ENCODE measurements around the gene TPSG1. TPM values are rescaled to one million over a fixed set of nuclear protein-coding genes. Genes with fewer than 3 reads are reported as not detected.
"Not testable (repeated sequence)": the region's sequence is repeated elsewhere in the genome, so short reads cannot be mapped to it uniquely, and the experiment has no call there.

TPSG1 gene
- total RNA-seq, 2 donors from 2014 or later: 0.54 TPM; not detected in 1

- not testable (repeated sequence) for H3K9me3 ChIP-seq; H3K4me3 ChIP-seq; H3K27ac ChIP-seq; H3K27me3 ChIP-seq (replicated peaks; ENCODE audit: insufficient read depth); H3K4me1 ChIP-seq (ENCODE audit: control insufficient read depth in 1 of 2, low read depth in 2 of 2); ATAC-seq (ENCODE audit: insufficient number of reproducible peaks, low FRiP score, low read depth); DNase-seq (ENCODE audit: low spot score); H3K36me3 ChIP-seq
These were observed 1.6 kb upstream of the TPSG1 start for GRCh38 chr16:1226692-1227091.

- H3K27ac ChIP-seq; H3K36me3 ChIP-seq; ATAC-seq (ENCODE audit: insufficient number of reproducible peaks, low FRiP score, low read depth); H3K27me3 ChIP-seq (replicated peaks; ENCODE audit: insufficient read depth); H3K4me1 ChIP-seq (ENCODE audit: control insufficient read depth in 1 of 2, low read depth in 2 of 2); H3K9me3 ChIP-seq; H3K4me3 ChIP-seq; DNase-seq (ENCODE audit: low spot score): not testable (repeated sequence)
These were observed 752 bp upstream of the TPSG1 start for GRCh38 chr16:1225728-1226311.

- Histone ChIP-seq H3K27ac (no peak overlapping the region), H3K4me1 (ENCODE audit: control insufficient read depth in 1 of 2, low read depth in 2 of 2) (no peaks in the 10 kb centered on the region), H3K4me3 (no peak overlapping the region), H3K27me3 (replicated peaks; ENCODE audit: insufficient read depth) (no peaks in the 10 kb centered on the region), H3K36me3 (no peaks in the 10 kb centered on the region), H3K9me3 (no peaks in the 10 kb centered on the region)
- TF ChIP-seq CTCF (IDR thresholded peaks at IDR 0.05): no peak
- ATAC-seq (ENCODE audit: insufficient number of reproducible peaks, low FRiP score, low read depth): no peak
- no peak for DNase-seq (ENCODE audit: low spot score)
These were observed 510 bp downstream of the TPSG1 start for GRCh38 chr16:1224558-1224957.

GRCh38 chr16:1223355-1224214, 1.5 kb downstream of the TPSG1 start:
- no peak for ATAC-seq (ENCODE audit: insufficient number of reproducible peaks, low FRiP score, low read depth)
- no peak overlapping the region for H3K27ac ChIP-seq

GRCh38 chr16:1222553-1223354, 2.3 kb downstream of the TPSG1 start:
- Histone ChIP-seq H3K27me3 (replicated peaks; ENCODE audit: insufficient read depth) (no peaks in the 10 kb centered on the region), H3K36me3 (no peaks in the 10 kb centered on the region), H3K9me3 (no peaks in the 10 kb centered on the region), H3K4me1 (ENCODE audit: control insufficient read depth in 1 of 2, low read depth in 2 of 2) (no peaks in the 10 kb centered on the region), H3K27ac (no peak overlapping the region), H3K4me3 (no peak overlapping the region)
- ATAC-seq (ENCODE audit: insufficient number of reproducible peaks, low FRiP score, low read depth) (no peak), DNase-seq (ENCODE audit: low spot score) (no peak)
- TF ChIP-seq CTCF (IDR thresholded peaks at IDR 0.05): no peak

More at GRCh38 chr16:1223355-1224214, 1.5 kb downstream of the TPSG1 start:
- DNase-seq (ENCODE audit: low spot score): no peak
- H3K36me3 ChIP-seq: no peaks in the 10 kb centered on the region
- H3K27me3 ChIP-seq (replicated peaks; ENCODE audit: insufficient read depth): no peaks in the 10 kb centered on the region
- H3K9me3 ChIP-seq: no peaks in the 10 kb centered on the region
- no peak overlapping the region for H3K4me3 ChIP-seq
- no peak for TF ChIP-seq CTCF (IDR thresholded peaks at IDR 0.05)
- no peaks in the 10 kb centered on the region for H3K4me1 ChIP-seq (ENCODE audit: control insufficient read depth in 1 of 2, low read depth in 2 of 2)

Data from thoracic aorta (tissue), 2 donors.